ENCODE results near the gene CXCL11.
"Not testable (repeated sequence)": the region's sequence is repeated elsewhere in the genome, so short reads cannot be mapped to it uniquely, and the experiment has no call there.

DNA sequence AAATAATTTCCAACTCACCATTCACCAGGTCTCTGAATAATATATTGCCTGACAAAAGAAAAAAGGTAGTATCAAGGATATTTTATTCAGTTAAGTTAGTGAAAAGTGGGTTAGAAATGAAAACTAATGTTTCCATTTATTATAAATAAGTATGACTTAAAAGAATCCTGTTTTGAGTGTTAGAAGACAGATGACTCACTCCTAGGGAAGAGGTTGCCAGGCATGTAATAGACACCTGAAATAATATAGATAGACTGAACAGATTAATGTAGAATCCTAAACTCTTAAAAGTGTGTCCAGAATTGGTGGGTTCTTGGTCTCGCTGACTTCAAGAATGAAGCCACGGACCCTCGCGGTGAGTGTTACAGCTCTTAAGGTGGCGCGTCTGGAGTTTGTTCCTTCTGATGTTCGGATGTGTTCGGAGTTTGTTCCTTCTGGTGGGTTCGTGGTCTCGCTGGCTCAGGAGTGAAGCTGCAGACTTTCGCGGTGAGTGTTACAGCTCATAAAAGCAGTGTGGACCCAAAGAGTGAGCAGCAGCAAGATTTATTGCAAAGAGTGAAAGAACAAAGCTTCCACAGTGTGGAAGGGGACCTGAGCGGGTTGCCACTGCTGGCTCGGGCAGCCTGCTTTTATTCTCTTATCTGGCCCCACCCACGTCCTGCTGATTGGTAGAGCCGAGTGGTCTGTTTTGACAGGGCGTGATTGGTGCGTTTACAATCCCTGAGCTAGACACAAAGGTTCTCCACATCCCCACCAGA lies 6.5 kb upstream of the CXCL11 start:
- not testable (repeated sequence) for TF ChIP-seq EZH2phosphoT487 (IDR thresholded peaks at IDR 0.05; ENCODE audit: borderline replicate concordance, low read length)
- TF ChIP-seq, protein P1, sequence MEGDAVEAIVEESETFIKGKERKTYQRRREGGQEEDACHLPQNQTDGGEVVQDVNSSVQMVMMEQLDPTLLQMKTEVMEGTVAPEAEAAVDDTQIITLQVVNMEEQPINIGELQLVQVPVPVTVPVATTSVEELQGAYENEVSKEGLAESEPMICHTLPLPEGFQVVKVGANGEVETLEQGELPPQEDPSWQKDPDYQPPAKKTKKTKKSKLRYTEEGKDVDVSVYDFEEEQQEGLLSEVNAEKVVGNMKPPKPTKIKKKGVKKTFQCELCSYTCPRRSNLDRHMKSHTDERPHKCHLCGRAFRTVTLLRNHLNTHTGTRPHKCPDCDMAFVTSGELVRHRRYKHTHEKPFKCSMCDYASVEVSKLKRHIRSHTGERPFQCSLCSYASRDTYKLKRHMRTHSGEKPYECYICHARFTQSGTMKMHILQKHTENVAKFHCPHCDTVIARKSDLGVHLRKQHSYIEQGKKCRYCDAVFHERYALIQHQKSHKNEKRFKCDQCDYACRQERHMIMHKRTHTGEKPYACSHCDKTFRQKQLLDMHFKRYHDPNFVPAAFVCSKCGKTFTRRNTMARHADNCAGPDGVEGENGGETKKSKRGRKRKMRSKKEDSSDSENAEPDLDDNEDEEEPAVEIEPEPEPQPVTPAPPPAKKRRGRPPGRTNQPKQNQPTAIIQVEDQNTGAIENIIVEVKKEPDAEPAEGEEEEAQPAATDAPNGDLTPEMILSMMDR (IDR thresholded peaks at IDR 0.05; ENCODE audit: low read depth, low read length, poor library complexity, severe bottlenecking): not testable (repeated sequence)
